Loucy (cell line): ENCODE results near the gene MAGT1.

Experiments used
- CTCF ChIP-seq: fragments of 200-600 bp; sonication (generic); conservative IDR thresholded peaks from 2 replicates; pipeline ENCODE4 v1.5.1; 2014; ENCODE audit warnings: mild to moderate bottlenecking, antibody characterized with exemption, low read length
- EZH2phosphoT487 ChIP-seq: fragments of 200-600 bp; IDR thresholded peaks from 2 replicates; pipeline ENCODE4 v1.6.1; 2018; ENCODE audit warnings: antibody characterized with exemption, mild to moderate bottlenecking, moderate library complexity, borderline replicate concordance

GRCh38 chrX:77893713-77894112 is 1.5 kb downstream of the MAGT1 start:
- TF ChIP-seq CTCF (no peak), EZH2phosphoT487 (no peak)
